H1 (cell line): ENCODE data around the gene KRTAP10-5. TPM values are rescaled to one million over a fixed set of nuclear protein-coding genes. Genes with fewer than 3 reads are reported as not detected.

ENCODE experiments used
- CTCF ChIA-PET: fragments of 300-600 bp; sonication (Branson Sonifier 250); formaldehyde crosslinking; loops from one replicate; lab custom pipeline; 2021; ENCODE audit not compliant: partially characterized antibody; lab: Charles Lee
- POLR2A ChIA-PET: fragments of 300-600 bp; sonication (Branson Sonifier 250); formaldehyde crosslinking; loops from one replicate; lab custom pipeline; 2021; ENCODE audit warnings: inconsistent platforms; ENCODE audit not compliant: partially characterized antibody; lab: Charles Lee
- DNase-seq, 2 experiments: peaks; one replicate each; pipeline versions ENCODE4 v3.0.0 to v3.0.0-alpha.2; 2010 to 2022; ENCODE audit warnings: low spot score in 2 of 2, low read depth in 1 of 2, mixed read lengths in 1 of 2
- FAIRE-seq: peaks from 2 replicates; lab custom pipeline; 2011; peaks lifted over from hg19 to GRCh38; lab: Jason Lieb, UNC
- H2AFZ ChIP-seq: 2 replicates; pipeline ENCODE4 v1.8.1; 2012; ENCODE audit warnings: low read length, inconsistent platforms
- H2AK5ac ChIP-seq: 2 replicates; pipeline ENCODE4 v1.6.1; 2013; ENCODE audit warnings: low read depth, low read length
- H2BK120ac ChIP-seq: replicated peaks from 2 replicates; pipeline ENCODE3; 2013; ENCODE audit warnings: low read depth, low read length, inconsistent platforms
- H2BK12ac ChIP-seq: 2 replicates; pipeline ENCODE4 v1.6.1; 2013; ENCODE audit warnings: low read depth, low read length
- H2BK15ac ChIP-seq: 2 replicates; pipeline ENCODE4 v1.6.1; 2013; ENCODE audit warnings: low read length
- H2BK20ac ChIP-seq: 2 replicates; pipeline ENCODE4 v1.6.1; 2013; ENCODE audit warnings: low read length
- H2BK5ac ChIP-seq: 2 replicates; pipeline ENCODE4 v1.6.1; 2013; ENCODE audit warnings: low read depth, low read length
- H3K14ac ChIP-seq: 2 replicates; pipeline ENCODE4 v1.6.1; 2013; ENCODE audit warnings: inconsistent platforms; ENCODE audit not compliant: insufficient read length
- H3K18ac ChIP-seq: 2 replicates; pipeline ENCODE4 v1.6.1; 2013; ENCODE audit warnings: low read length; ENCODE audit errors: extremely low read depth
- H3K23ac ChIP-seq: 2 replicates; pipeline ENCODE4 v1.6.1; 2013; ENCODE audit warnings: inconsistent platforms; ENCODE audit not compliant: insufficient read length
- H3K23me2 ChIP-seq: 2 replicates; pipeline ENCODE4 v1.6.1; 2013; ENCODE audit warnings: low read depth, low read length
- H3K27ac ChIP-seq: 2 replicates; pipeline ENCODE4 v1.6.1; 2011; ENCODE audit warnings: low read depth, low read length, inconsistent platforms
- H3K27me3 ChIP-seq, 4 experiments: replicated peaks in 1 of 4; 1 replicate in 1 of 4; 2 replicates in 3 of 4; pipeline versions ENCODE4 v1.6.1 to v1.8.1; 2011 to 2013; ENCODE audit warnings: low read length in 3 of 4, mild to moderate bottlenecking in 3 of 4, inconsistent platforms in 2 of 4, mixed read lengths in 2 of 4, moderate library complexity in 1 of 4; ENCODE audit not compliant: control insufficient read depth in 3 of 4, insufficient read depth in 3 of 4; ENCODE audit errors: extremely low read depth in 1 of 4
- H3K36me3 ChIP-seq, 4 experiments: 2 replicates each; pipeline versions ENCODE4 v1.6.1 to v1.8.1; 2011 to 2013; ENCODE audit warnings: mild to moderate bottlenecking in 4 of 4, low read length in 3 of 4, moderate library complexity in 2 of 4, control low read depth in 1 of 4, inconsistent platforms in 1 of 4; ENCODE audit not compliant: insufficient read depth in 4 of 4, control insufficient read depth in 2 of 4
- H3K4ac ChIP-seq: replicated peaks from 2 replicates; pipeline ENCODE3; 2013; ENCODE audit warnings: low read length, low read depth, mixed read lengths, inconsistent platforms; ENCODE audit not compliant: insufficient read length
- H3K4me1 ChIP-seq, 4 experiments: replicated peaks in 1 of 4; 1 replicate in 1 of 4; 2 replicates in 3 of 4; pipeline versions ENCODE4 v1.6.1 to v1.8.1; 2011 to 2013; ENCODE audit warnings: low read length in 3 of 4, inconsistent platforms in 2 of 4, mixed read lengths in 1 of 4; ENCODE audit not compliant: insufficient read depth in 4 of 4, control insufficient read depth in 3 of 4
- H3K4me2 ChIP-seq, 2 experiments: 2 replicates each; pipeline versions ENCODE4 v1.6.1 to v1.8.1; 2011 to 2013; ENCODE audit warnings: low read depth in 2 of 2, low read length in 2 of 2, control low read depth in 1 of 2, inconsistent platforms in 1 of 2, mild to moderate bottlenecking in 1 of 2; ENCODE audit not compliant: insufficient read depth in 1 of 2
- H3K4me3 ChIP-seq, 4 experiments: fragments of 200-600, 300-600 bp in 1 of 4; sonication (generic), shearing (Covaris generic), sonication (Bioruptor Twin) in 1 of 4; 2 replicates each; pipeline versions ENCODE4 v1.5.1 to v1.8.1; 2011 to 2016; ENCODE audit warnings: low read length in 4 of 4, low read depth in 3 of 4, control low read depth in 2 of 4, inconsistent platforms in 2 of 4, mild to moderate bottlenecking in 2 of 4, mixed read lengths in 1 of 4, moderate library complexity in 1 of 4; ENCODE audit not compliant: insufficient read depth in 2 of 4; ENCODE audit errors: extremely low read depth in 1 of 4
- H3K56ac ChIP-seq: replicated peaks from 2 replicates; pipeline ENCODE3; 2013; ENCODE audit warnings: low read depth, mild to moderate bottlenecking, mixed read lengths, low read length, inconsistent platforms; ENCODE audit not compliant: insufficient read length
- H3K79me1 ChIP-seq: 2 replicates; pipeline ENCODE4 v1.6.1; 2013; ENCODE audit warnings: low read depth, low read length, control low read depth
- H3K79me2 ChIP-seq, 2 experiments: 2 replicates each; pipeline versions ENCODE4 v1.6.1 to v1.8.1; 2012 to 2013; ENCODE audit warnings: low read length in 2 of 2, mild to moderate bottlenecking in 2 of 2, inconsistent platforms in 1 of 2; ENCODE audit not compliant: insufficient read depth in 2 of 2, control insufficient read depth in 1 of 2
- H3K9ac ChIP-seq, 4 experiments: replicated peaks in 1 of 4; 1 replicate in 1 of 4; 2 replicates in 3 of 4; pipeline versions ENCODE4 v1.6.1 to v1.8.1; 2011 to 2013; ENCODE audit warnings: low read depth in 3 of 4, low read length in 3 of 4, control low read depth in 2 of 4, mild to moderate bottlenecking in 2 of 4, moderate library complexity in 2 of 4, inconsistent platforms in 1 of 4; ENCODE audit errors: extremely low read depth in 1 of 4
- H3K9me3 ChIP-seq, 2 experiments: 2 replicates each; pipeline versions ENCODE4 v1.6.1 to v1.8.1; 2012 to 2013; ENCODE audit warnings: mild to moderate bottlenecking in 2 of 2, moderate library complexity in 2 of 2, control low read depth in 1 of 2, inconsistent platforms in 1 of 2, low read depth in 1 of 2, low read length in 1 of 2, mixed read lengths in 1 of 2; ENCODE audit not compliant: insufficient read depth in 2 of 2
- H4K20me1 ChIP-seq, 2 experiments: replicated peaks in 1 of 2; 2 replicates each; pipeline versions ENCODE3 to v1.8.1; 2011 to 2013; ENCODE audit warnings: inconsistent platforms in 2 of 2, low read length in 2 of 2, mild to moderate bottlenecking in 1 of 2; ENCODE audit not compliant: insufficient read depth in 2 of 2, control insufficient read depth in 1 of 2
- H4K5ac ChIP-seq: 2 replicates; pipeline ENCODE4 v1.6.1; 2013; ENCODE audit warnings: low read length, low read depth, mixed read lengths, inconsistent platforms; ENCODE audit not compliant: insufficient read length
- H4K8ac ChIP-seq: 2 replicates; pipeline ENCODE4 v1.8.0; 2013; ENCODE audit warnings: mild to moderate bottlenecking, moderate library complexity, low read length, inconsistent platforms; ENCODE audit not compliant: insufficient read depth; ENCODE audit errors: extremely low read depth
- H4K91ac ChIP-seq: replicated peaks from 2 replicates; pipeline ENCODE3; 2013; ENCODE audit warnings: low read length, mixed read lengths, inconsistent platforms; ENCODE audit not compliant: insufficient read length
- BACH1 ChIP-seq: IDR thresholded peaks from 2 replicates; pipeline ENCODE4 v1.6.1; 2012; ENCODE audit warnings: low read length, improper control_type of control experiment
- CBX5 ChIP-seq: fragments of 300-800, 300-1000 bp; sonication (generic); IDR thresholded peaks from 2 replicates; pipeline ENCODE4 v1.7.1; 2016; ENCODE audit warnings: antibody characterized with exemption, low read length, low read depth
- CEBPB ChIP-seq: IDR thresholded peaks from 2 replicates; pipeline ENCODE4 v1.6.1; 2012; ENCODE audit warnings: low read depth, low read length
- CHD1 ChIP-seq: IDR thresholded peaks from 2 replicates; pipeline ENCODE4 v1.6.1; 2012; ENCODE audit warnings: low read depth, low read length, improper control_type of control experiment
- CHD2 ChIP-seq: IDR thresholded peaks from 2 replicates; pipeline ENCODE4 v1.6.1; 2012; ENCODE audit warnings: low read length, improper control_type of control experiment
- E2F6 ChIP-seq: IDR thresholded peaks from 2 replicates; pipeline ENCODE4 v1.6.1; 2012; ENCODE audit warnings: inconsistent platforms
- JUN ChIP-seq: IDR thresholded peaks from 2 replicates; pipeline ENCODE4 v1.6.1; 2011; ENCODE audit warnings: low read depth, mild to moderate bottlenecking, improper control_type of control experiment, low read length
- KDM4A ChIP-seq: IDR thresholded peaks from one replicate; pipeline ENCODE4 v1.7.1; 2012; ENCODE audit warnings: low read depth, mild to moderate bottlenecking, moderate library complexity, low read length, inconsistent platforms; ENCODE audit not compliant: severe bottlenecking
- POLR2A ChIP-seq, 2 experiments: IDR thresholded peaks; 1 replicate in 1 of 2; 2 replicates in 1 of 2; pipeline ENCODE4 v1.6.1; 2011; ENCODE audit warnings: low read depth in 2 of 2, low read length in 2 of 2, mild to moderate bottlenecking in 2 of 2; ENCODE audit errors: control extremely low read depth in 1 of 2
- POU5F1 ChIP-seq: IDR thresholded peaks from 2 replicates; pipeline ENCODE4 v1.6.1; 2011; ENCODE audit warnings: low read depth, mild to moderate bottlenecking, low read length, moderate library complexity
- RNF2 ChIP-seq: fragments of 200-900, 300-1000 bp; sonication (generic); IDR thresholded peaks from 2 replicates; pipeline ENCODE4 v1.7.1; 2016; ENCODE audit warnings: borderline replicate concordance, low read depth, mild to moderate bottlenecking, antibody characterized with exemption, low read length; ENCODE audit not compliant: poor library complexity, severe bottlenecking; ENCODE audit errors: missing control alignments
- SP2 ChIP-seq: IDR thresholded peaks from 2 replicates; pipeline ENCODE4 v1.6.1; 2012; ENCODE audit warnings: mild to moderate bottlenecking, low read length, inconsistent platforms
- YY1 ChIP-seq: IDR thresholded peaks from 2 replicates; pipeline ENCODE4 v1.6.1; 2011; ENCODE audit warnings: low read depth, mild to moderate bottlenecking, low read length
- WGBS, 2 experiments: shearing (Covaris generic) in 1 of 2; methylation state at CpG; one replicate each; pipeline versions ENCODE4 v1.1.6 to v1.1.7; 2013 to 2015; ENCODE audit warnings: low lambda C conversion rate in 2 of 2, mixed read lengths in 2 of 2, inconsistent platforms in 1 of 2, low coverage in 1 of 2, missing lambda C conversion rate in 1 of 2; ENCODE audit not compliant: insufficient replicate concordance in 2 of 2, insufficient coverage in 1 of 2, insufficient read length in 1 of 2; ENCODE audit errors: extremely low coverage in 1 of 2, missing lambda C conversion rate in 1 of 2; 5-methylcytosine and 5-hydroxymethylcytosine counted together
- polyA plus RNA-seq, 7 experiments: library from polyadenylated mRNA; depleted of rRNA in 3 of 7; stranded (reverse) in 5 of 7; unstranded in 2 of 7; fragments of >200 nt in 5 of 7; fragments of 200-250 nt in 2 of 7; gene quantifications; 1 replicate in 5 of 7; 2 replicates in 1 of 7; 4 replicates in 1 of 7; pipeline versions ENCODE4 v1.2.1 to v1.2.3, GENCODE V29; 2011 to 2013; ENCODE audit warnings: missing spikeins in 2 of 7, mixed read lengths in 2 of 7
- total RNA-seq: library from RNA; stranded (reverse); fragmentation: NEBNext Ultra II Directional; extraction: Animal tissue kit (Norgen Biotek cat#: 25700); gene quantifications from 2 replicates; pipeline ENCODE4 v1.2.1, GENCODE V29; 2021

Gene KRTAP10-5
- total and polyA plus RNA-seq, 2 of the 8 experiments (the other 6 are each of a cell fraction or from before 2014, with no cell fraction given): 0.09 TPM; not detected in 1

GRCh38 chr21:44548922-44549321 lies 31.5 kb downstream of the KRTAP10-5 start:
- Histone ChIP-seq H3K18ac (peak overlapping the region; percentile 96), H2BK20ac (peak overlapping the region; percentile 99; the same call in 1 of the 2 replicates), H3K23ac (no peak overlapping the region), H3K4ac (peak overlapping the region; percentile 94), H3K23me2 (no peaks in the 10 kb centered on the region), H2BK12ac (peak overlapping the region; percentile 100; the same call in 1 of the 2 replicates), H3K4me2 (peak overlapping the region in 1 of 2 experiments; percentile 61; a peak in 2 of 4 replicates), H3K4me1 (peaks cover 9 to 35% (median 17%) of the 10 kb centered on the region in 4 experiments), H3K9ac (peak overlapping the region in 3 of 4 experiments; percentile 6 to 24 (median 13); a peak in 5 of 7 replicates), H3K4me3 (no peak overlapping the region), H3K56ac (no peak overlapping the region), H3K36me3 (no peaks in the 10 kb centered on the region), H4K20me1 (no peaks in the 10 kb centered on the region), H2BK15ac (0 out of 2 replicates have a peak overlapping the region, but pooled peaks have one; percentile 88), H2AFZ (no peak overlapping the region), H3K27me3 (no peaks in the 10 kb centered on the region), H3K14ac (no peak overlapping the region), H4K5ac (no peak overlapping the region), H3K27ac (peak overlapping the region; percentile 50), H2AK5ac (peak overlapping the region; percentile 97), H2BK5ac (peak overlapping the region; percentile 94), H3K79me1 (no peaks in the 10 kb centered on the region), H2BK120ac (peak overlapping the region; percentile 89), H3K9me3 (peaks cover 0 to 4% of the 10 kb centered on the region in 2 experiments; a peak in 1 of 4 replicates), H3K79me2 (no peaks in the 10 kb centered on the region), H4K8ac (no peak overlapping the region), H4K91ac (peak overlapping the region; percentile 99)
- ChIA-PET CTCF (interaction anchor here (0.8 to 2.3 kb wide), 7 partner anchors 8 to 250 kb away, joined by 3 to 8 read pairs (median 4); no protein-coding TSS in a partner anchor), POLR2A (interaction anchor here (1.2 to 1.6 kb wide), 3 partner anchors 9 to 217 kb away, joined by 4 read pairs; no protein-coding TSS in a partner anchor)
- DNase-seq (peak; percentile 51 to 53), FAIRE-seq (peak; percentile 88)
- WGBS, 2 experiments: 42% methylated on average over 14 of the region's 14 CpGs; no CpG with 5 or more reads in 1 of the 2 experiments
- TF ChIP-seq POU5F1 (no peak), CBX5 (no peak), CHD2 (no peak), CHD1 (no peak), YY1 (no peak), JUN (no peak), POLR2A (IDR thresholded peaks at IDR 0.05; ENCODE audit: control extremely low read depth in 1 of 2, low read depth in 2 of 2, low read length in 2 of 2) (peak in 1 of 2 experiments; percentile 57; a peak in 2 of 3 replicates), BACH1 (no peak), KDM4A (no peak), RNF2 (no peak), E2F6 (peak; percentile 62; the same call in 1 of the 2 replicates), CEBPB (no peak), SP2 (no peak)
